ENCODE data around the gene UBE2J1. TPM values are rescaled to one million over a fixed set of nuclear protein-coding genes. Genes with fewer than 3 reads are reported as not detected.
"Not testable (repeated sequence)": the region's sequence is repeated elsewhere in the genome, so short reads cannot be mapped to it uniquely, and the experiment has no call there.

UBE2J1 gene
- total and polyA plus RNA-seq, 10 of the 15 experiments (the other 5 are each of a cell fraction or from before 2014, with no cell fraction given): 48.7 to 131 (median 90.0) TPM

GRCh38 chr6:89304517-89304916, 48.0 kb downstream of the UBE2J1 start:
- ATAC-seq: peak; percentile 68
- H4K20me1 ChIP-seq (ENCODE audit: control insufficient read depth, insufficient read depth); H3K4me3 ChIP-seq; H2AFZ ChIP-seq (ENCODE audit: control insufficient read depth, low read depth, low read length); H3K36me3 ChIP-seq (ENCODE audit: control insufficient read depth in 2 of 2, insufficient read depth in 2 of 2, low read length in 1 of 2); H3K27me3 ChIP-seq (replicated peaks in 1 of 2; ENCODE audit: control insufficient read depth in 2 of 2, insufficient read depth in 2 of 2, low read length in 1 of 2); H3K27ac ChIP-seq (ENCODE audit: control insufficient read depth, insufficient read depth); in situ Hi-C loops (cut with MboI); intact Hi-C loops (cut with micrococcal nuclease; ENCODE audit: unreplicated experiment); H3K9me3 ChIP-seq (replicated peaks; ENCODE audit: control insufficient read depth, insufficient read depth, low read length); BruUV-seq (replicated peaks); H3K79me2 ChIP-seq (ENCODE audit: control insufficient read depth, insufficient read depth, low read length); H3K9ac ChIP-seq (ENCODE audit: control insufficient read depth, insufficient read depth, low read length); DNase-seq (ENCODE audit: low read depth, low spot score); FAIRE-seq: not testable (repeated sequence)
- POLR2A ChIA-PET: interaction anchor here (1.0 to 1.1 kb wide), 2 partner anchors 42 to 44 kb away, joined by 3 read pairs; no protein-coding TSS in a partner anchor
- TF ChIP-seq MLLT1 (IDR thresholded peaks at IDR 0.05) (0 out of 2 replicates have a peak, but pooled peaks have one; percentile 18), ATF7 (IDR thresholded peaks at IDR 0.05; ENCODE audit: low read depth) (peak; percentile 79), RUNX3 (IDR thresholded peaks at IDR 0.05; ENCODE audit: low read length) (peak; percentile 65), NFYB (IDR thresholded peaks at IDR 0.05; ENCODE audit: insufficient read depth, low read depth, low read length) (0 out of 2 replicates have a peak, but pooled peaks have one; percentile 26), MTA2 (IDR thresholded peaks at IDR 0.05; ENCODE audit: low read depth) (peak; percentile 60; the same call in 1 of the 2 replicates), IKZF2 (IDR thresholded peaks at IDR 0.05) (peak in 1 of 2 experiments; percentile 33; a peak in 2 of 4 replicates)
- TF ChIP-seq, protein P1, sequence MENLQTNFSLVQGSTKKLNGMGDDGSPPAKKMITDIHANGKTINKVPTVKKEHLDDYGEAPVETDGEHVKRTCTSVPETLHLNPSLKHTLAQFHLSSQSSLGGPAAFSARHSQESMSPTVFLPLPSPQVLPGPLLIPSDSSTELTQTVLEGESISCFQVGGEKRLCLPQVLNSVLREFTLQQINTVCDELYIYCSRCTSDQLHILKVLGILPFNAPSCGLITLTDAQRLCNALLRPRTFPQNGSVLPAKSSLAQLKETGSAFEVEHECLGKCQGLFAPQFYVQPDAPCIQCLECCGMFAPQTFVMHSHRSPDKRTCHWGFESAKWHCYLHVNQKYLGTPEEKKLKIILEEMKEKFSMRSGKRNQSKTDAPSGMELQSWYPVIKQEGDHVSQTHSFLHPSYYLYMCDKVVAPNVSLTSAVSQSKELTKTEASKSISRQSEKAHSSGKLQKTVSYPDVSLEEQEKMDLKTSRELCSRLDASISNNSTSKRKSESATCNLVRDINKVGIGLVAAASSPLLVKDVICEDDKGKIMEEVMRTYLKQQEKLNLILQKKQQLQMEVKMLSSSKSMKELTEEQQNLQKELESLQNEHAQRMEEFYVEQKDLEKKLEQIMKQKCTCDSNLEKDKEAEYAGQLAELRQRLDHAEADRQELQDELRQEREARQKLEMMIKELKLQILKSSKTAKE (IDR thresholded peaks at IDR 0.05; ENCODE audit: low read depth, poor library complexity, severe bottlenecking): peak; percentile 77
- SMC1A ChIA-PET (ENCODE audit: uncharacterized antibody, unreplicated experiment): interaction anchor here (1.0 to 1.4 kb wide), 5 partner anchors 14 to 52 kb away, joined by 3 to 5 read pairs (median 3); no protein-coding TSS in a partner anchor
- WGBS (ENCODE audit: insufficient coverage, insufficient replicate concordance, low lambda C conversion rate, missing lambda C conversion rate): 36% methylated on average over 3 of the region's 3 CpGs
- H3K4me1 ChIP-seq (ENCODE audit: control insufficient read depth, insufficient read depth, low read length): peaks cover 17% of the 10 kb centered on the region
- H3K4me2 ChIP-seq (ENCODE audit: control insufficient read depth, insufficient read depth): 0 out of 2 replicates have a peak overlapping the region, but pooled peaks have one; percentile 10
- RAD21 ChIA-PET (ENCODE audit: unreplicated experiment): interaction anchor here (1.3 to 2.6 kb wide), 2 partner anchors 52 to 68 kb away, joined by 4 to 7 read pairs; no protein-coding TSS in a partner anchor
- CTCF ChIA-PET: interaction anchor here (0.6 to 2.1 kb wide), 7 partner anchors 32 to 68 kb away, joined by 3 to 10 read pairs (median 3); no protein-coding TSS in a partner anchor
